GM19239 (cell line): ENCODE measurements around the gene CCDC50.
A peak's percentile ranks its signal among the peaks of the same experiment; 100 is the strongest.

Source experiments
- DNase-seq: peaks from one replicate; pipeline ENCODE4 v3.0.0; 2011; ENCODE audit warnings: low spot score; ENCODE audit not compliant: insufficient read length
- FAIRE-seq: peaks from 2 replicates; lab custom pipeline; 2011; peaks lifted over from hg19 to GRCh38; lab: Jason Lieb, UNC

The CCDC50 gene

GRCh38 chr3:191399918-191400317, 70.7 kb downstream of the CCDC50 start:
- FAIRE-seq, result peak; percentile 31
- DNase-seq, result no peak

- DNase-seq, result no peak
- FAIRE-seq, result peak; percentile 54
Observed at GRCh38 chr3:191401775-191402357, 72.7 kb downstream of the CCDC50 start.

- DNase-seq (no peak), FAIRE-seq (no peak)
Observed at GRCh38 chr3:191409791-191410359, 80.7 kb downstream of the CCDC50 start.

- DNase-seq (no peak), FAIRE-seq (no peak)
Observed at GRCh38 chr3:191412759-191413158, 83.6 kb downstream of the CCDC50 start.

DNA sequence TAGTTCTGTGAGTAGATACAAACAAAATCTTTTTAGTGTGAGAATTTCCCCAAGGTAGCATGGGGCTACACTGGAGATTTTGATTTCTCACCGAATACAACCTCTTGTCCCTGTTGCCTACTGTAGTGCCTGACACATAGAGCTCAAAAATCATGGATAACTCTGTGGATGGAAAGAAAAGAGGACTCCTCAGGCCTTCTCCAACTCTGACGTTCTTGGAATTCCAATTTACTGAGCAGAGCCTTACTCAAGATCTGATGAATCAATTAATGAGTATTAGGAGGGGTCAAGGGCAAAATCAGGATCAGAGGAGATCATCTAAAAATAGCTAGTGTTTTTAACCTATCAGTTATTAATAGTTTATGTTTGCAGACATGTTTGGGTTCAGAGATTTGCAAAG, 85.1 kb downstream of the CCDC50 start:
- FAIRE-seq, result no peak
- DNase-seq, result no peak

DNA sequence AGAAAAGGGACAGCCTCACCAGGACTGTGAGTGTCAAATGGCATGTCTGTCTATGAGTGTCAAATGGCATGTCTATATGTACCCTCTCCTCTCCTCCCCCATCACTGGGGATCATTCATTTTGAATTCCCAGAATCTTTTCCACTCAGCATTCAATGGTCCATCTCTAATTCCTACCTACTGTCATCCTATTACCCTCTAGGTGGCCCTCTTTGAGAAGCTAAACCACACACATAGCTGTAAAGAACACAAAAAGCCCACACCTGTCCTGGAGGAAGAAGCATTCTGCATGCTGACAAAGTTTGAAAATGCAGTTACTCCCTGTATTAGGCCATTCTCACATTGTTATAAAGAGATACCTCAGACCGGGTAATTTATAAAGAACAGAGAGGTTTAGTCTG, 85.5 kb downstream of the CCDC50 start:
- no peak for DNase-seq
- no peak for FAIRE-seq

- DNase-seq (no peak), FAIRE-seq (no peak)
Observed at GRCh38 chr3:191415566-191415965, 86.4 kb downstream of the CCDC50 start.

- FAIRE-seq (no peak), DNase-seq (no peak)
Observed at GRCh38 chr3:191417457-191417729, 88.2 kb downstream of the CCDC50 start.

DNA sequence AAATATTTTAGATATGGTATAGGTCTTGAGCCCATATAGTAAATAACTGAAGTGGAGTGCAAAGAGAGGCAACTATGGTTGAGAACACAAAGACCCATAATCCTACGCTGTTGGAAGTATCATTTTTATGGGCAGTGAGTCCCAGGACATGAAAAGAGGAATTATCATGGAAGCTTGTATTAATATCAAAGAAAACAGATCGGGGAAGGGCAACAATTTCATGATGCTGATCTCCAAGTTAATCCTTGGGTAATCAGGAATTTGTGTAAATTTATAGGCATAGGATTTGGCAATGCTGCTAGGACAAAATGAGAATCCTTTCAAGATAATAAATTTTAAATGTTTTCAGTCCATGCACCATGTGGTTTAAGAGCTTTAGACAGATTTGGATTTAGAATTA, 91.6 kb downstream of the CCDC50 start:
- no peak for DNase-seq
- no peak for FAIRE-seq

GRCh38 chr3:191424881-191425280, 95.7 kb downstream of the CCDC50 start:
- DNase-seq (no peak), FAIRE-seq (no peak)

GRCh38 chr3:191425322-191425734, 96.1 kb downstream of the CCDC50 start:
- FAIRE-seq (no peak), DNase-seq (no peak)

GRCh38 chr3:191426311-191426710, 97.1 kb downstream of the CCDC50 start:
- DNase-seq (no peak), FAIRE-seq (no peak)

DNA sequence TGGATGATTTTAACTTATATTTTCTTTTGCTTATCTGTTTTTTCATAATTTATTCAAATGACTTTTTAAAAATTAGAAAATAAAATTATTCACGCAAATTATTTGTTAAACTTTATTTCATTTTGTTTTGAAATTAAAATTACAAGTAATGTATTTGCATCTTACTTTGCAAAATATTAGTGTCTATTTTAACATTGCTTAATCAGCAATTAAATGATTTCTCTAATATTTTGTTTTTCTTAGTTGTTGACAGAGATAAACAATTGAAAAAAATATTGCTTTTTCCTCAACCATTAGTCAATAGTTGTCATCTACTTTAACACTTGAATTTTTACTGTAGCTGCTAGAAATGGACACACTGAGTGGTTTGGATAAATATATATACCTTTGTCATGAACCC, 99.0 kb downstream of the CCDC50 start:
- FAIRE-seq (no peak), DNase-seq (no peak)

DNA sequence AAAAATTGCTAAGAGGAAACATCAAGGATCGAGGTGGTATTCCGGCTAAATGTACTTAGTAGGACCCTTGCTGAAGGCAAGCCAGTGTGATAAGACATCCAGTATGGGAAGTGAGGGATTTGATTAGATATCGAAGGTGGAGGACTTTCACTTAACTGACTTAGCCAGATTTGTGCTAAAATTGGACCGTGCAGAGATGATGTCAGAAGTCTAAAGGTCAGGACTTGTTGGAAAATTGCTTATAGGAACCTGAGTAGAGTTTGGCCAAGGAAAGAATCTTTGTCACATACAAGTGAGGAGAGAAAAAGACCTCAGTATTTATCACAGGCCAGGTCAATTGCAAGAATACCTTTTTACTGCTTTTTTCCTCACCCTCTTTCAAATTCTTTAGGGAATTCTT, 100.9 kb downstream of the CCDC50 start:
- no peak for DNase-seq
- FAIRE-seq, result no peak

- DNase-seq, result no peak
- FAIRE-seq, result no peak
Observed at GRCh38 chr3:191431160-191431822, 102.1 kb downstream of the CCDC50 start.

- DNase-seq (no peak), FAIRE-seq (no peak)
Observed at GRCh38 chr3:191432162-191432561, 103.0 kb downstream of the CCDC50 start.

DNA sequence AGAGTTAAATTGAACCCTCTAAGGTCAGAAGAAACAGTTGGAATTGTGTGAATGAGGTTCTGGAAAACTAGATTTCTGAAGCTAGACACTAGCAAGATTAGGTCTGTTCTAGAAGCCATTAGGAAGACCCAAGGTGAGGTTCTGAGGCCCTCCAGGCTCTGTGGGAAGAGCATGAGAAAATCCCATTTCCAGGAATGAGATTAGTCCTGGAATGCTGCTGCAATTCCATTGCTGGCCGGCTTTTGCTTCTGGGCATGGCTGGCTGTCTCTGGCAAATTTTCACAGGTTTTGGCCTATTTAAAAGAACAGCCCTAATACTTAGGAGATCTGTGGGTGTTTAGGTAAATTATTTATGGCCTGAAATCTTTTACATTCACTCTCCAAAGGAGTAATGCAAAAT, 104.8 kb downstream of the CCDC50 start:
- DNase-seq (no peak), FAIRE-seq (no peak)

- no peak for FAIRE-seq
- DNase-seq, result no peak
Observed at GRCh38 chr3:191435981-191436380, 106.8 kb downstream of the CCDC50 start.

DNA sequence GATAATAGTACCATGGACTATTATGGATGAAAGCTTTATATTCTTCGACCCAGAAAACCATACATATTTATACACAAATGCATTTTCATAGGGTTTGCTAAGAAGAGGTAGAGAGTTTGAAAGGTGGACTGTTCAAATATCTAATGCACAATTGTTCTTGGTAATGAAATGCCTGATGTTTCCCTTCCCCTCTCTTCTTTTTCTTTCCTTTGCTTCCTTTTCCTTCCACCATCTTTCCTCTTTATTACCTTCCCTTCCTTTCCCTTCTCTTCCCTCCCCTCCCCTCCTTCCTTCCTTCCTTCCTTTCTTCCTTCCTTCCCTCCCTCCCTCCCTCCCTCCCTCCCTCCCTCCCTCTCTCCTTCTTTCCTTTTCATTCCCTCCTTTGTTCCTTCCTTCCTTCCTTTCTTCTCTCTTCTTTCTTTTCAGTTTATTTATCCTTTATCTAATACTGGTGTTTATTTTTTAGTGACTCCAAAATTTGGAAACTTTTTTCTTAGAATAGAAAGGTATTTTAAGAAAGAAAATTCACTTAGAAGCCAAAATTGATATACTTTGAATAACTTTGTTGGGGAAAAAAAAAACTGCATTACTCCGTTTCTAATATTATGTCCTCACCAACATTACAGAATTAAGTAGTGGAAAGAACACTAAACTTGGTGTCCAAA, 109.1 kb downstream of the CCDC50 start:
- DNase-seq (no peak), FAIRE-seq (no peak)

- DNase-seq (no peak), FAIRE-seq (no peak)
Observed at GRCh38 chr3:191440532-191440931, 111.3 kb downstream of the CCDC50 start.

DNA sequence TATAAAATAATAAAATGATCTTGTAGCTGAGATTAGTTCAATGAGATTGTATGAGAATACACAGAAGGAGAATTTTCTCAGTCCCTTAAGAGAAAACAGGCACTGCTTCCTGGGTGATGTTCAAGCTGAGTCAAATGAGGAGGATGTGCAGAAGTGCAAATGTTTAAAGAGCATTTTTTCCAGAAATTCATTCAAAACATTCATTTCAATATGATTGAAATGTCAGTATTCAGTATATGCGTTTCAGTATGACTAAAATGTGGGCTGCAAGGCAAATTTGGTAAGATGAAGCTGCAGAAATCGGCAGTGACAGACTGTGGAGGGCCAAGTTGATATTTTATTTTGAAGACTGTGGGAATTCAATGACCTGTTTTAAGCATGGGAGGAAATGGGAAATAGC, 112.5 kb downstream of the CCDC50 start:
- no peak for FAIRE-seq
- no peak for DNase-seq

DNA sequence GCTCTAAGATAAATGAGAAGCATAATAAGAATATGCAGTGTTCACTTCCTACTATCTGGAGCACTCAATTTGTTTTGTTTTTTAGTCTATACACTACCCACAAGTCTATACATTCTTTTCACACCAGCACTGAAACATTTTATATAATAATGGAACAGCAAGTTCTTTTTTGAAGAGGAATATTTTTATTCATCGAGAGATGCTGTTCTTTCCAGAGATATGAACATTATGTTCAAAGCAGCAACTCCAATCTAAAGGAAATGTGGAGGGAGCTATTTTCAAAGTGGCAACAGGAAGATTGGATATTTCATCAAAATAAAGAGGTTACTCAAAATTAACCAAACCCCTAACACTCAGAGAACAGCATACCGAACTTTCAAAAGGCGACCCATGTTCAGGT, 115.4 kb downstream of the CCDC50 start:
- no peak for FAIRE-seq

More for the DNA sequence above, 115.4 kb downstream of the CCDC50 start:
- no peak for DNase-seq
